GM23338 (cell line): ENCODE measurements around the gene EVL. TPM values are rescaled to one million over a fixed set of nuclear protein-coding genes. Genes with fewer than 3 reads are reported as not detected.

ENCODE experiments used
- ATAC-seq: fragments of 200-7000 bp; cut with Tn5 transposase; 3 replicates; pipeline ENCODE4 v1.9.1; 2020
- DNase-seq: peaks from one replicate; pipeline ENCODE4 v3.0.0-alpha.2; 2015; ENCODE audit warnings: low spot score
- H2AFZ ChIP-seq: fragments of 200-600 bp; sonication (generic); 2 replicates; pipeline ENCODE4 v1.8.0; 2016; ENCODE audit warnings: antibody characterized with exemption, mild to moderate bottlenecking, moderate library complexity
- H3F3A ChIP-seq: fragments of 200-600 bp; sonication (generic); replicated peaks from 2 replicates; pipeline ENCODE4 v1.8.0; 2017; ENCODE audit warnings: antibody characterized with exemption, mixed run types, low read depth
- H3K27ac ChIP-seq: fragments of 200-600 bp; sonication (generic); 2 replicates; pipeline ENCODE4 v1.6.1; 2016; ENCODE audit warnings: low read depth
- H3K27me3 ChIP-seq: fragments of 200-600 bp; sonication (generic); 2 replicates; pipeline ENCODE4 v1.8.0; 2016; ENCODE audit warnings: mild to moderate bottlenecking, mixed run types, moderate library complexity; ENCODE audit not compliant: insufficient read depth
- H3K36me3 ChIP-seq: fragments of 200-600 bp; sonication (generic); 2 replicates; pipeline ENCODE4 v1.8.0; 2016; ENCODE audit warnings: mild to moderate bottlenecking; ENCODE audit not compliant: insufficient read depth
- H3K4me1 ChIP-seq: fragments of 200-600 bp; sonication (generic); 2 replicates; pipeline ENCODE4 v1.8.0; 2016; ENCODE audit warnings: mild to moderate bottlenecking, moderate library complexity; ENCODE audit not compliant: insufficient read depth
- H3K4me2 ChIP-seq: fragments of 200-600 bp; sonication (generic); 2 replicates; pipeline ENCODE4 v1.7.1; 2017; ENCODE audit warnings: mixed run types
- H3K4me3 ChIP-seq: fragments of 200-600 bp; sonication (generic); 2 replicates; pipeline ENCODE4 v1.6.1; 2016; ENCODE audit warnings: mixed run types
- H3K79me2 ChIP-seq: fragments of 200-600 bp; sonication (generic); replicated peaks from 2 replicates; pipeline ENCODE4 v1.8.0; 2017; ENCODE audit warnings: mild to moderate bottlenecking; ENCODE audit not compliant: insufficient read depth
- H3K9me2 ChIP-seq: fragments of 200-600 bp; sonication (generic); 2 replicates; pipeline ENCODE4 v1.8.0; 2017; ENCODE audit not compliant: insufficient read depth
- H4K20me1 ChIP-seq: fragments of 200-600 bp; sonication (generic); replicated peaks from 2 replicates; pipeline ENCODE4 v1.8.0; 2017; ENCODE audit warnings: mild to moderate bottlenecking; ENCODE audit not compliant: insufficient read depth
- H3K27ac Mint-ChIP-seq: 2 replicates; pipeline ENCODE4 v1.8.0; 2020; ENCODE audit warnings: inconsistent platforms, mild to moderate bottlenecking, moderate library complexity, mixed read lengths
- H3K27me3 Mint-ChIP-seq: 3 replicates; pipeline ENCODE4 v1.8.0; 2022; ENCODE audit warnings: low read depth, mild to moderate bottlenecking, moderate library complexity, mixed read lengths, inconsistent platforms; ENCODE audit not compliant: insufficient read depth, poor library complexity
- H3K36me3 Mint-ChIP-seq: 3 replicates; pipeline ENCODE4 v1.8.0; 2021; ENCODE audit warnings: low read depth, mild to moderate bottlenecking, inconsistent platforms, moderate library complexity, mixed read lengths
- H3K4me1 Mint-ChIP-seq: 3 replicates; pipeline ENCODE4 v1.8.0; 2020; ENCODE audit warnings: mild to moderate bottlenecking, inconsistent platforms, mixed read lengths
- H3K4me3 Mint-ChIP-seq: 3 replicates; pipeline ENCODE4 v1.8.0; 2021; ENCODE audit warnings: moderate library complexity, mild to moderate bottlenecking, inconsistent platforms, mixed read lengths
- H3K9me3 Mint-ChIP-seq: 3 replicates; pipeline ENCODE4 v1.8.0; 2020; ENCODE audit warnings: moderate library complexity, mild to moderate bottlenecking, inconsistent platforms, mixed read lengths
- CREB1 ChIP-seq: fragments of 250-450 bp; sonication (Bioruptor Pico); IDR thresholded peaks from 2 replicates; pipeline ENCODE4 v1.5.0; 2020; ENCODE audit warnings: low read depth, mild to moderate bottlenecking, moderate library complexity
- CTCF ChIP-seq, 2 experiments: fragments of 200-600 bp in 1 of 2; sonication (generic) in 1 of 2; conservative IDR thresholded peaks; 2 replicates each; pipeline versions ENCODE4 v1.5.1 to v1.6.1; 2016 to 2017; ENCODE audit warnings: antibody characterized with exemption in 2 of 2, low read depth in 2 of 2, mild to moderate bottlenecking in 2 of 2, moderate library complexity in 1 of 2
- ETS1 ChIP-seq: IDR thresholded peaks from 2 replicates; pipeline ENCODE4 v1.6.1; 2016; ENCODE audit warnings: antibody characterized with exemption
- EZH2 ChIP-seq: fragments of 200-600 bp; sonication (generic); IDR thresholded peaks from one replicate; pipeline ENCODE4 v1.8.0; 2017; ENCODE audit warnings: antibody characterized with exemption, mild to moderate bottlenecking, low read depth; ENCODE audit not compliant: unreplicated experiment
- EZH2phosphoT487 ChIP-seq: fragments of 200-600 bp; sonication (generic); IDR thresholded peaks from one replicate; pipeline ENCODE4 v1.8.1; 2018; ENCODE audit warnings: antibody characterized with exemption; ENCODE audit not compliant: unreplicated experiment
- JUNB ChIP-seq: IDR thresholded peaks from one replicate; pipeline ENCODE4 v1.6.1; 2016; ENCODE audit warnings: antibody characterized with exemption; ENCODE audit not compliant: unreplicated experiment
- NANOG ChIP-seq: IDR thresholded peaks from 2 replicates; pipeline ENCODE4 v1.6.1; 2016; ENCODE audit warnings: antibody characterized with exemption, borderline replicate concordance
- POLR2AphosphoS5 ChIP-seq: IDR thresholded peaks from 2 replicates; pipeline ENCODE4 v1.6.1; 2016; ENCODE audit warnings: antibody characterized with exemption, low read depth
- STAT1 ChIP-seq: IDR thresholded peaks from one replicate; pipeline ENCODE4 v1.6.1; 2016; ENCODE audit warnings: antibody characterized with exemption; ENCODE audit not compliant: unreplicated experiment
- ZNF114 ChIP-seq: fragments of 250-450 bp; sonication (Bioruptor Pico); IDR thresholded peaks from 2 replicates; pipeline ENCODE4 v1.5.0; 2020; ENCODE audit warnings: mild to moderate bottlenecking, moderate library complexity
- ZNF331 ChIP-seq: fragments of 250-450 bp; sonication (Bioruptor Pico); IDR thresholded peaks from 2 replicates; pipeline ENCODE4 v1.5.0; 2020; ENCODE audit warnings: low read depth, mild to moderate bottlenecking, moderate library complexity
- polyA plus RNA-seq: library from polyadenylated mRNA; unstranded; fragments of >200 nt; fragmentation: Nextera tagmentation; extraction: Ambion mirVana; gene quantifications from 2 replicates; pipeline ENCODE4 v1.2.1, GENCODE V29; 2016
- total RNA-seq: library from RNA; depleted of rRNA; stranded (reverse); fragments of >200 nt; shearing (Covaris generic); gene quantifications from 2 replicates; pipeline ENCODE4 v1.2.3, GENCODE V29; 2014
- TF ChIP-seq, protein P1 (sequence below): IDR thresholded peaks from one replicate; pipeline ENCODE4 v1.6.1; 2018; ENCODE audit warnings: antibody characterized with exemption; ENCODE audit not compliant: unreplicated experiment
- TF ChIP-seq, protein P2 (sequence below): fragments of 250-450 bp; sonication (Bioruptor Pico); IDR thresholded peaks from 2 replicates; pipeline ENCODE4 v1.5.0; 2020; ENCODE audit warnings: mild to moderate bottlenecking, moderate library complexity

EVL gene
- total and polyA plus RNA-seq, 2 experiments from 2014 or later = 28.2 to 50.5 TPM

GRCh38 chr14:100039903-100040302, 25.3 kb upstream of the EVL start:
- Histone ChIP-seq H3K4me3 (no peak overlapping the region), H3K4me1 (no peaks in the 10 kb centered on the region), H3F3A (no peaks in the 10 kb centered on the region), H3K27me3 (no peaks in the 10 kb centered on the region), H3K79me2 (0 out of 2 replicates have a peak, but pooled peaks cover 3% of the 10 kb centered on the region), H3K4me2 (no peak overlapping the region), H2AFZ (no peak overlapping the region), H3K9me2 (no peaks in the 10 kb centered on the region), H3K36me3 (no peaks in the 10 kb centered on the region), H4K20me1 (no peaks in the 10 kb centered on the region), H3K27ac (no peak overlapping the region)
- ATAC-seq = no peak
- no peaks in the 10 kb centered on the region for H3K27me3 Mint-ChIP-seq
- H3K4me1 Mint-ChIP-seq = peaks cover 5% of the 10 kb centered on the region
- H3K4me3 Mint-ChIP-seq = no peak overlapping the region
- no peak for DNase-seq
- no peak for TF ChIP-seq POLR2AphosphoS5
- TF ChIP-seq JUNB = no peak
- TF ChIP-seq, protein P1, sequence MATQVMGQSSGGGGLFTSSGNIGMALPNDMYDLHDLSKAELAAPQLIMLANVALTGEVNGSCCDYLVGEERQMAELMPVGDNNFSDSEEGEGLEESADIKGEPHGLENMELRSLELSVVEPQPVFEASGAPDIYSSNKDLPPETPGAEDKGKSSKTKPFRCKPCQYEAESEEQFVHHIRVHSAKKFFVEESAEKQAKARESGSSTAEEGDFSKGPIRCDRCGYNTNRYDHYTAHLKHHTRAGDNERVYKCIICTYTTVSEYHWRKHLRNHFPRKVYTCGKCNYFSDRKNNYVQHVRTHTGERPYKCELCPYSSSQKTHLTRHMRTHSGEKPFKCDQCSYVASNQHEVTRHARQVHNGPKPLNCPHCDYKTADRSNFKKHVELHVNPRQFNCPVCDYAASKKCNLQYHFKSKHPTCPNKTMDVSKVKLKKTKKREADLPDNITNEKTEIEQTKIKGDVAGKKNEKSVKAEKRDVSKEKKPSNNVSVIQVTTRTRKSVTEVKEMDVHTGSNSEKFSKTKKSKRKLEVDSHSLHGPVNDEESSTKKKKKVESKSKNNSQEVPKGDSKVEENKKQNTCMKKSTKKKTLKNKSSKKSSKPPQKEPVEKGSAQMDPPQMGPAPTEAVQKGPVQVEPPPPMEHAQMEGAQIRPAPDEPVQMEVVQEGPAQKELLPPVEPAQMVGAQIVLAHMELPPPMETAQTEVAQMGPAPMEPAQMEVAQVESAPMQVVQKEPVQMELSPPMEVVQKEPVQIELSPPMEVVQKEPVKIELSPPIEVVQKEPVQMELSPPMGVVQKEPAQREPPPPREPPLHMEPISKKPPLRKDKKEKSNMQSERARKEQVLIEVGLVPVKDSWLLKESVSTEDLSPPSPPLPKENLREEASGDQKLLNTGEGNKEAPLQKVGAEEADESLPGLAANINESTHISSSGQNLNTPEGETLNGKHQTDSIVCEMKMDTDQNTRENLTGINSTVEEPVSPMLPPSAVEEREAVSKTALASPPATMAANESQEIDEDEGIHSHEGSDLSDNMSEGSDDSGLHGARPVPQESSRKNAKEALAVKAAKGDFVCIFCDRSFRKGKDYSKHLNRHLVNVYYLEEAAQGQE = no peak
- no peak for TF ChIP-seq STAT1
- TF ChIP-seq ZNF114 (CRISPR knock-in tag) = no peak
- no peak for TF ChIP-seq NANOG
- TF ChIP-seq ETS1 = no peak
- no peak for TF ChIP-seq ZNF331 (CRISPR knock-in tag)
- TF ChIP-seq CTCF (conservative IDR thresholded peaks at IDR 0.05; ENCODE audit: low read depth in 2 of 2) = no peak
- no peak for TF ChIP-seq CREB1 (CRISPR knock-in tag)
- TF ChIP-seq, protein P2, sequence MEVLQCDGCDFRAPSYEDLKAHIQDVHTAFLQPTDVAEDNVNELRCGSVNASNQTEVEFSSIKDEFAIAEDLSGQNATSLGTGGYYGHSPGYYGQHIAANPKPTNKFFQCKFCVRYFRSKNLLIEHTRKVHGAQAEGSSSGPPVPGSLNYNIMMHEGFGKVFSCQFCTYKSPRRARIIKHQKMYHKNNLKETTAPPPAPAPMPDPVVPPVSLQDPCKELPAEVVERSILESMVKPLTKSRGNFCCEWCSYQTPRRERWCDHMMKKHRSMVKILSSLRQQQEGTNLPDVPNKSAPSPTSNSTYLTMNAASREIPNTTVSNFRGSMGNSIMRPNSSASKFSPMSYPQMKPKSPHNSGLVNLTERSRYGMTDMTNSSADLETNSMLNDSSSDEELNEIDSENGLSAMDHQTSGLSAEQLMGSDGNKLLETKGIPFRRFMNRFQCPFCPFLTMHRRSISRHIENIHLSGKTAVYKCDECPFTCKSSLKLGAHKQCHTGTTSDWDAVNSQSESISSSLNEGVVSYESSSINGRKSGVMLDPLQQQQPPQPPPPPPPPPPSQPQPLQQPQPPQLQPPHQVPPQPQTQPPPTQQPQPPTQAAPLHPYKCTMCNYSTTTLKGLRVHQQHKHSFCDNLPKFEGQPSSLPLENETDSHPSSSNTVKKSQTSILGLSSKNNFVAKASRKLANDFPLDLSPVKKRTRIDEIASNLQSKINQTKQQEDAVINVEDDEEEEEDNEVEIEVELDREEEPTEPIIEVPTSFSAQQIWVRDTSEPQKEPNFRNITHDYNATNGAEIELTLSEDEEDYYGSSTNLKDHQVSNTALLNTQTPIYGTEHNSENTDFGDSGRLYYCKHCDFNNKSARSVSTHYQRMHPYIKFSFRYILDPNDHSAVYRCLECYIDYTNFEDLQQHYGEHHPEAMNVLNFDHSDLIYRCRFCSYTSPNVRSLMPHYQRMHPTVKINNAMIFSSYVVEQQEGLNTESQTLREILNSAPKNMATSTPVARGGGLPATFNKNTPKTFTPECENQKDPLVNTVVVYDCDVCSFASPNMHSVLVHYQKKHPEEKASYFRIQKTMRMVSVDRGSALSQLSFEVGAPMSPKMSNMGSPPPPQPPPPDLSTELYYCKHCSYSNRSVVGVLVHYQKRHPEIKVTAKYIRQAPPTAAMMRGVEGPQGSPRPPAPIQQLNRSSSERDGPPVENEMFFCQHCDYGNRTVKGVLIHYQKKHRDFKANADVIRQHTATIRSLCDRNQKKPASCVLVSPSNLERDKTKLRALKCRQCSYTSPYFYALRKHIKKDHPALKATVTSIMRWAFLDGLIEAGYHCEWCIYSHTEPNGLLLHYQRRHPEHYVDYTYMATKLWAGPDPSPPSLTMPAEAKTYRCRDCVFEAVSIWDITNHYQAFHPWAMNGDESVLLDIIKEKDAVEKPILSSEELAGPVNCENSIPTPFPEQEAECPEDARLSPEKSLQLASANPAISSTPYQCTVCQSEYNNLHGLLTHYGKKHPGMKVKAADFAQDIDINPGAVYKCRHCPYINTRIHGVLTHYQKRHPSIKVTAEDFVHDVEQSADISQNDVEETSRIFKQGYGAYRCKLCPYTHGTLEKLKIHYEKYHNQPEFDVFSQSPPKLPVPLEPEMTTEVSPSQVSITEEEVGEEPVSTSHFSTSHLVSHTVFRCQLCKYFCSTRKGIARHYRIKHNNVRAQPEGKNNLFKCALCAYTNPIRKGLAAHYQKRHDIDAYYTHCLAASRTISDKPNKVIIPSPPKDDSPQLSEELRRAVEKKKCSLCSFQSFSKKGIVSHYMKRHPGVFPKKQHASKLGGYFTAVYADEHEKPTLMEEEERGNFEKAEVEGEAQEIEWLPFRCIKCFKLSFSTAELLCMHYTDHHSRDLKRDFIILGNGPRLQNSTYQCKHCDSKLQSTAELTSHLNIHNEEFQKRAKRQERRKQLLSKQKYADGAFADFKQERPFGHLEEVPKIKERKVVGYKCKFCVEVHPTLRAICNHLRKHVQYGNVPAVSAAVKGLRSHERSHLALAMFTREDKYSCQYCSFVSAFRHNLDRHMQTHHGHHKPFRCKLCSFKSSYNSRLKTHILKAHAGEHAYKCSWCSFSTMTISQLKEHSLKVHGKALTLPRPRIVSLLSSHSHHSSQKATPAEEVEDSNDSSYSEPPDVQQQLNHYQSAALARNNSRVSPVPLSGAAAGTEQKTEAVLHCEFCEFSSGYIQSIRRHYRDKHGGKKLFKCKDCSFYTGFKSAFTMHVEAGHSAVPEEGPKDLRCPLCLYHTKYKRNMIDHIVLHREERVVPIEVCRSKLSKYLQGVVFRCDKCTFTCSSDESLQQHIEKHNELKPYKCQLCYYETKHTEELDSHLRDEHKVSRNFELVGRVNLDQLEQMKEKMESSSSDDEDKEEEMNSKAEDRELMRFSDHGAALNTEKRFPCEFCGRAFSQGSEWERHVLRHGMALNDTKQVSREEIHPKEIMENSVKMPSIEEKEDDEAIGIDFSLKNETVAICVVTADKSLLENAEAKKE (CRISPR knock-in tag) = no peak
- TF ChIP-seq EZH2 = no peak
- no peak for TF ChIP-seq EZH2phosphoT487
- H3K9me3 Mint-ChIP-seq = no peaks in the 10 kb centered on the region
- H3K27ac Mint-ChIP-seq = no peak overlapping the region
- H3K36me3 Mint-ChIP-seq = no peaks in the 10 kb centered on the region
